Measurements from ENCODE around the gene GRAMD1C. TPM values are rescaled to one million over a fixed set of nuclear protein-coding genes. Genes with fewer than 3 reads are reported as not detected.
A peak's percentile ranks its signal among the peaks of the same experiment; 100 is the strongest.

The GRAMD1C gene
- total and polyA plus RNA-seq, 2 donors (not counting 3 experiments of a cell fraction or from before 2014, with no cell fraction given), result 7.0 to 24.0 TPM

DNA sequence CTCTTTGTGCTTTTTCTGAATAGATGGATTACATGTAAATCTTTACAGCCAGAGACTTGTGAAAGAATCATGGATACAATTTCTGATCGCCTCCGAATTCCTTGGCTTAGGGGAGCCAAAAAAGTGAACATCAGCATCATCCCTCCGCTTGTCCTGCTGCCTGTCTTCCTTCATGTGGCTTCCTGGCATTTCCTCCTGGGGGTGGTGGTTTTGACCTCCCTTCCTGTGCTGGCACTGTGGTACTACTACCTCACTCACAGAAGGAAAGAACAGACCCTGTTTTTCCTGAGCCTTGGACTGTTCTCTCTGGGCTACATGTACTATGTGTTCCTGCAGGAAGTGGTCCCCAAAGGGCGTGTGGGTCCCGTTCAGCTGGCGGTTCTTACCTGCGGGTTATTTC is 115.1 kb downstream of the GRAMD1C start:
- intact Hi-C loops (cut with micrococcal nuclease), result no loop called here
- Histone ChIP-seq H3K9ac (replicated peaks; ENCODE audit: extremely low read depth, insufficient read depth, low read length) (no peak overlapping the region), H3K36me3 (ENCODE audit: control insufficient read depth in 2 of 2, extremely low read depth in 1 of 2, insufficient read depth in 2 of 2, low read length in 2 of 2) (no peaks in the 10 kb centered on the region), H3K4me3 (replicated peaks in 1 of 3; ENCODE audit: insufficient read depth in 1 of 3, low read depth in 1 of 3, low read length in 3 of 3) (no peak overlapping the region), H3K27ac (ENCODE audit: insufficient read depth, low read depth, low read length) (no peak overlapping the region), H4K20me1 (replicated peaks; ENCODE audit: control insufficient read depth, extremely low read depth, insufficient read depth, low read length) (no peaks in the 10 kb centered on the region), H3K27me3 (ENCODE audit: control insufficient read depth in 2 of 2, insufficient read depth in 2 of 2, low read length in 2 of 2) (no peaks in the 10 kb centered on the region), H3K4me2 (ENCODE audit: insufficient read depth, low read length) (peak overlapping the region; percentile 9), H3K9me3 (replicated peaks; ENCODE audit: control insufficient read depth, insufficient read depth, low read length) (no peaks in the 10 kb centered on the region), H3K9me1 (replicated peaks; ENCODE audit: control insufficient read depth, extremely low read depth, insufficient read depth, low read length) (no peaks in the 10 kb centered on the region), H3K4me1 (ENCODE audit: control insufficient read depth, extremely low read depth, insufficient read depth, low read length) (peaks cover 14% of the 10 kb centered on the region), H2AFZ (ENCODE audit: low read depth, low read length) (peak overlapping the region; percentile 33), H3K79me2 (ENCODE audit: control insufficient read depth, insufficient read depth, low read length) (no peaks in the 10 kb centered on the region)
- no TSS peak for BruUV-seq (replicated peaks)
- FAIRE-seq (peak; percentile 80), DNase-seq (ENCODE audit: low read depth, low spot score) (peak; percentile 33)
- dilution Hi-C loops (cut with MboI; ENCODE audit: extremely low pct_ligation_motif_present, low sequenced_read_pairs), result no loop called here
- POLR2A ChIA-PET, result no interaction called here
- CTCF ChIA-PET, result interaction anchor here (0.6 to 1.4 kb wide), 5 partner anchors 8 to 104 kb away, joined by 3 to 6 read pairs (median 3); no protein-coding TSS in a partner anchor
- TF ChIP-seq, protein P1, sequence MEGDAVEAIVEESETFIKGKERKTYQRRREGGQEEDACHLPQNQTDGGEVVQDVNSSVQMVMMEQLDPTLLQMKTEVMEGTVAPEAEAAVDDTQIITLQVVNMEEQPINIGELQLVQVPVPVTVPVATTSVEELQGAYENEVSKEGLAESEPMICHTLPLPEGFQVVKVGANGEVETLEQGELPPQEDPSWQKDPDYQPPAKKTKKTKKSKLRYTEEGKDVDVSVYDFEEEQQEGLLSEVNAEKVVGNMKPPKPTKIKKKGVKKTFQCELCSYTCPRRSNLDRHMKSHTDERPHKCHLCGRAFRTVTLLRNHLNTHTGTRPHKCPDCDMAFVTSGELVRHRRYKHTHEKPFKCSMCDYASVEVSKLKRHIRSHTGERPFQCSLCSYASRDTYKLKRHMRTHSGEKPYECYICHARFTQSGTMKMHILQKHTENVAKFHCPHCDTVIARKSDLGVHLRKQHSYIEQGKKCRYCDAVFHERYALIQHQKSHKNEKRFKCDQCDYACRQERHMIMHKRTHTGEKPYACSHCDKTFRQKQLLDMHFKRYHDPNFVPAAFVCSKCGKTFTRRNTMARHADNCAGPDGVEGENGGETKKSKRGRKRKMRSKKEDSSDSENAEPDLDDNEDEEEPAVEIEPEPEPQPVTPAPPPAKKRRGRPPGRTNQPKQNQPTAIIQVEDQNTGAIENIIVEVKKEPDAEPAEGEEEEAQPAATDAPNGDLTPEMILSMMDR (IDR thresholded peaks at IDR 0.05; ENCODE audit: extremely low read depth in 1 of 2, insufficient read depth in 1 of 2, low read depth in 1 of 2, low read length in 2 of 2), result no peak
- no peak for TF ChIP-seq FOS (IDR thresholded peaks at IDR 0.05; ENCODE audit: borderline replicate concordance, insufficient read depth, low read length)

DNA sequence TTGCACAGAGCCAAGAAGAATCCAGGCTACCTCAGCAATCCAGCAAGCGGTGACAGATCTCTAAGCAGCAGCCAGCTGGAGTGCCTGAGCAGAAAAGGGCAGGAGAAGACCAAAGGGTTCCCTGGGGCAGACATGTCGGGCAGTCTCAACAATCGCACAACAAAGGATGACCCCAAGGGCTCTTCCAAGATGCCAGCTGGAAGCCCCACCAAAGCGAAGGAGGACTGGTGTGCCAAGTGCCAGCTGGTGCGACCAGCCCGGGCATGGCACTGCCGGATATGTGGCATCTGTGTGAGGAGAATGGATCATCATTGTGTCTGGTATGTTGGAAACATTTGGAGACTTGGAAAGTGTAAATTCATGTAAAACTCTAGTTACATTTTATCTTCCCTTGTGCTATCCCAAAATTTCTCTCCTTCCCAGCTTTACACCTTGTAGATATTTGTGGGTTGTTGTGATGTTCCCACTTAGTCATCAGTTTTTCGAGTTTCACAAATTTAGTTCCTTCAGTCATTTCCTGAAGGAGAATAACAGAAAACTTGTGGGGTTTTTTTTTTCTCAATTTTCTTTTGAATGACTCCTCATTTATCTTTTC is 115.6 kb downstream of the GRAMD1C start:
- intact Hi-C loops (cut with micrococcal nuclease), result no loop called here

More for the DNA sequence above, 115.6 kb downstream of the GRAMD1C start:
- H3K79me2 ChIP-seq (ENCODE audit: control insufficient read depth, insufficient read depth, low read length), result no peaks in the 10 kb centered on the region
- H3K36me3 ChIP-seq (ENCODE audit: control insufficient read depth in 2 of 2, extremely low read depth in 1 of 2, insufficient read depth in 2 of 2, low read length in 2 of 2), result no peaks in the 10 kb centered on the region
- dilution Hi-C loops (cut with MboI; ENCODE audit: extremely low pct_ligation_motif_present, low sequenced_read_pairs), result no loop called here
- H3K27ac ChIP-seq (ENCODE audit: insufficient read depth, low read depth, low read length), result no peak overlapping the region
- H2AFZ ChIP-seq (ENCODE audit: low read depth, low read length), result peak overlapping the region; percentile 33
- no peaks in the 10 kb centered on the region for H3K9me3 ChIP-seq (replicated peaks; ENCODE audit: control insufficient read depth, insufficient read depth, low read length)
- FAIRE-seq, result peak; percentile 12
- H3K9ac ChIP-seq (replicated peaks; ENCODE audit: extremely low read depth, insufficient read depth, low read length), result no peak overlapping the region
- CTCF ChIA-PET, result interaction anchor here (1.0 to 1.4 kb wide), 3 partner anchors 9 to 58 kb away, joined by 3 to 6 read pairs (median 3); no protein-coding TSS in a partner anchor
- H4K20me1 ChIP-seq (replicated peaks; ENCODE audit: control insufficient read depth, extremely low read depth, insufficient read depth, low read length), result no peaks in the 10 kb centered on the region
- no peak overlapping the region for H3K4me3 ChIP-seq (replicated peaks in 1 of 3; ENCODE audit: insufficient read depth in 1 of 3, low read depth in 1 of 3, low read length in 3 of 3)
- no peak for DNase-seq (ENCODE audit: low read depth, low spot score)
- no peak for TF ChIP-seq GATA2 (IDR thresholded peaks at IDR 0.05; ENCODE audit: insufficient read depth, insufficient read length, low read depth, low read length)
- TF ChIP-seq JUN (IDR thresholded peaks at IDR 0.05; ENCODE audit: borderline replicate concordance, insufficient read depth, insufficient read length, low read depth), result no peak
- no peak for TF ChIP-seq POLR2AphosphoS5 (IDR thresholded peaks at IDR 0.05; ENCODE audit: insufficient read depth, low read depth, low read length)
- TF ChIP-seq, protein P1 (IDR thresholded peaks at IDR 0.05; ENCODE audit: extremely low read depth in 1 of 2, insufficient read depth in 1 of 2, low read depth in 1 of 2, low read length in 2 of 2), result no peak
- no peak for TF ChIP-seq EZH2 (IDR thresholded peaks at IDR 0.05; ENCODE audit: borderline replicate concordance, low read depth, low read length, severe bottlenecking)
- TF ChIP-seq POLR2A (IDR thresholded peaks at IDR 0.05; ENCODE audit: low read depth, low read length), result no peak
- TF ChIP-seq, protein P2, sequence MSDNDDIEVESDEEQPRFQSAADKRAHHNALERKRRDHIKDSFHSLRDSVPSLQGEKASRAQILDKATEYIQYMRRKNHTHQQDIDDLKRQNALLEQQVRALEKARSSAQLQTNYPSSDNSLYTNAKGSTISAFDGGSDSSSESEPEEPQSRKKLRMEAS (IDR thresholded peaks at IDR 0.05; ENCODE audit: insufficient read depth, insufficient read length), result no peak
- TF ChIP-seq FOS (IDR thresholded peaks at IDR 0.05; ENCODE audit: borderline replicate concordance, insufficient read depth, low read length), result no peak
- POLR2A ChIA-PET, result no interaction called here
- BruUV-seq (replicated peaks), result no TSS peak
- peak overlapping the region; percentile 9 for H3K4me2 ChIP-seq (ENCODE audit: insufficient read depth, low read length)
- peaks cover 14% of the 10 kb centered on the region for H3K4me1 ChIP-seq (ENCODE audit: control insufficient read depth, extremely low read depth, insufficient read depth, low read length)
- no peaks in the 10 kb centered on the region for H3K27me3 ChIP-seq (ENCODE audit: control insufficient read depth in 2 of 2, insufficient read depth in 2 of 2, low read length in 2 of 2)
- H3K9me1 ChIP-seq (replicated peaks; ENCODE audit: control insufficient read depth, extremely low read depth, insufficient read depth, low read length), result no peaks in the 10 kb centered on the region

Data from endothelial cell of umbilical vein (primary cell).